Mesothelial cell of epicardium (in vitro differentiated cells): ENCODE results near the gene DDN. TPM values are rescaled to one million over a fixed set of nuclear protein-coding genes. Genes with fewer than 3 reads are reported as not detected.
A peak's percentile ranks its signal among the peaks of the same experiment; 100 is the strongest.

Experiments used
- DNase-seq, 2 experiments: peaks; one replicate each; pipeline ENCODE4 v3.0.0; 2021; ENCODE audit warnings: low spot score in 2 of 2; ENCODE audit not compliant: unreplicated experiment in 2 of 2
- H3K27ac Mint-ChIP-seq: 2 replicates; pipeline ENCODE4 v1.8.0; 2021; ENCODE audit warnings: mixed read lengths
- H3K27me3 Mint-ChIP-seq: 2 replicates; pipeline ENCODE4 v1.8.0; 2021; ENCODE audit warnings: low read depth, mixed read lengths
- H3K36me3 Mint-ChIP-seq: 2 replicates; pipeline ENCODE4 v1.8.0; 2021; ENCODE audit warnings: mixed read lengths
- H3K4me1 Mint-ChIP-seq: 2 replicates; pipeline ENCODE4 v1.8.0; 2021; ENCODE audit warnings: mixed read lengths
- H3K4me3 Mint-ChIP-seq: 2 replicates; pipeline ENCODE4 v1.8.0; 2021; ENCODE audit warnings: mild to moderate bottlenecking, moderate library complexity, mixed read lengths
- H3K9me3 Mint-ChIP-seq: 2 replicates; pipeline ENCODE4 v1.8.0; 2021; ENCODE audit warnings: mixed read lengths
- CTCF ChIP-seq: fragments of 200-600 bp; sonication (generic); IDR thresholded peaks from one replicate; pipeline ENCODE4 v1.5.0; 2021; ENCODE audit warnings: antibody characterized with exemption; ENCODE audit not compliant: unreplicated experiment
- total RNA-seq: library from RNA; stranded (reverse); gene quantifications from 3 replicates; pipeline ENCODE4 v1.2.1, GENCODE V29; 2021

DDN gene
- total RNA-seq, 1 donor from 2014 or later: 0.36 TPM

GRCh38 chr12:48954061-48954460 lies 45.1 kb downstream of the DDN start:
- H3K4me3 Mint-ChIP-seq: no peak overlapping the region
- DNase-seq: no peak
- no peak overlapping the region for H3K27ac Mint-ChIP-seq
- no peak for TF ChIP-seq CTCF
- peaks cover 17% of the 10 kb centered on the region for H3K4me1 Mint-ChIP-seq
- no peaks in the 10 kb centered on the region for H3K9me3 Mint-ChIP-seq
- H3K27me3 Mint-ChIP-seq: no peaks in the 10 kb centered on the region
- peaks cover 5% of the 10 kb centered on the region for H3K36me3 Mint-ChIP-seq

- H3K27ac Mint-ChIP-seq: no peak overlapping the region
- no peaks in the 10 kb centered on the region for H3K27me3 Mint-ChIP-seq
- peaks cover 5% of the 10 kb centered on the region for H3K36me3 Mint-ChIP-seq
- peaks cover 12% of the 10 kb centered on the region for H3K4me1 Mint-ChIP-seq
- H3K9me3 Mint-ChIP-seq: no peaks in the 10 kb centered on the region
- no peak for TF ChIP-seq CTCF
- DNase-seq: no peak
- no peak overlapping the region for H3K4me3 Mint-ChIP-seq
Measured at GRCh38 chr12:48952691-48953090, 46.5 kb downstream of the DDN start.

DNA sequence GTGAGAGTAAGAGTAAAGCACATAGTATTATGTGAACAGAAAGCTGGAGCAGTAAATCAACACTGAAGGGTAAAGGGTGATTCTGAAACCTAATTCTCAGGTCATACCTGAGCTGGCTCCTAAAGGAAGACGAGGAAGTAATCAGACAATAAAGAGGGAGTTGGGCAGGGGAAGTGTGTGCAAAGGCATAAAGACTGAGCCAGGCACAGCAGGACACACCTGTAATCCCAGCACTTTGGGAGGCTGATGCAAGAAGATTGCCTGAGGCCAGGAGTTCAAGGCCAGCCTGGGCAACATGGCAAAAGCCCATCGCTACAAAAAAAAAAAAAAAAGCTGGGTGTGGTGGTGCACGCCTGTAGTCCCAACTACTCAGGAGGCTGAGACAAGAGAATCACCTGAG lies 51.4 kb downstream of the DDN start:
- Mint-ChIP-seq H3K4me1 (no peaks in the 10 kb centered on the region), H3K4me3 (no peak overlapping the region), H3K9me3 (no peaks in the 10 kb centered on the region), H3K27me3 (no peaks in the 10 kb centered on the region), H3K27ac (no peak overlapping the region), H3K36me3 (peaks cover 7% of the 10 kb centered on the region)
- TF ChIP-seq CTCF: no peak
- DNase-seq: no peak

DNA sequence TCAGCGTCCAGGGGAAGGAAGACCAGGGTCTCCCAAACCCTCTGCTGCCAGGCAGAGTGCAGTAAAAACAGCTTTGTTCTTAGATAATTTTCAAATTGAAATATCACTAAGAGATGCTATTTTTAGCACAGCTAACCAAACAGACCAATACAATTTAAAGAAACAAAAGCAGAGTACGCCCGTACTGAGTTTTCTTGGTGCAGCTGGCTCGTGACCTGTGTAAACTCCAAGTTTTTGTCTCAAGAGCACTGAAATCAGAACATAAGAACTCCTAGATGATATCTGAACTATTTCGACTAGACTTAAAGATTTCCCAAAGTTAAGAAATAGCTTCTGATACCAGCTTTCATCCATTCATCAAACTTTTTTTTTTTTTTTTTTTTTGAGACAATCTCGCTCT lies 52.2 kb downstream of the DDN start:
- Mint-ChIP-seq H3K27me3 (no peaks in the 10 kb centered on the region), H3K4me3 (no peak overlapping the region), H3K4me1 (no peaks in the 10 kb centered on the region), H3K36me3 (peaks cover 7% of the 10 kb centered on the region), H3K9me3 (no peaks in the 10 kb centered on the region), H3K27ac (peak overlapping the region; percentile 2)
- no peak for TF ChIP-seq CTCF
- DNase-seq: no peak

- DNase-seq: no peak
- Mint-ChIP-seq H3K27ac (no peak overlapping the region), H3K27me3 (no peaks in the 10 kb centered on the region), H3K4me1 (no peaks in the 10 kb centered on the region), H3K9me3 (no peaks in the 10 kb centered on the region), H3K4me3 (no peak overlapping the region), H3K36me3 (peaks cover 7% of the 10 kb centered on the region)
- no peak for TF ChIP-seq CTCF
Measured at GRCh38 chr12:48946205-48946604, 53.0 kb downstream of the DDN start.

Other genes starting within 250 kb of the DDN start
- 65.4 to 69.2 TPM (median 66.1 TPM) in 3 replicates for gene ADCY6, start 210.3 kb downstream of the DDN start, total RNA-seq
- gene CACNB3, start 180.9 kb downstream of the DDN start, total RNA-seq: 107 to 114 TPM (median 113 TPM) in 3 replicates
- 88.5 to 106 TPM (median 97.9 TPM) in 3 replicates for gene DDX23, start 147.2 kb downstream of the DDN start, total RNA-seq
- 14.9 to 15.8 TPM (median 15.0 TPM) in 3 replicates for gene RND1, start 133.5 kb downstream of the DDN start, total RNA-seq
- 30.5 to 34.7 TPM (median 33.7 TPM) in 3 replicates for gene FKBP11, start 73.9 kb downstream of the DDN start, total RNA-seq
- gene ARF3, start 41.9 kb downstream of the DDN start, total RNA-seq: 123 to 125 TPM (median 125 TPM) in 3 replicates
- 0.77 to 1.2 TPM (median 0.98 TPM) in 3 replicates for gene WNT10B, start 27.6 kb downstream of the DDN start, total RNA-seq
- not detected in 3 replicates for gene WNT1, start 21.1 kb downstream of the DDN start, total RNA-seq
- gene PRKAG1, start 19.4 kb upstream of the DDN start, total RNA-seq: 58.7 to 61.8 TPM (median 59.4 TPM) in 3 replicates
- gene KMT2D, start 61.4 kb upstream of the DDN start, total RNA-seq: 125 to 137 TPM (median 136 TPM) in 3 replicates
- 0.43 to 0.60 TPM (median 0.53 TPM) in 3 replicates for gene RHEBL1, start 70.6 kb upstream of the DDN start, total RNA-seq
- 0.38 to 0.63 TPM (median 0.49 TPM) in 3 replicates for gene DHH, start 95.4 kb upstream of the DDN start, total RNA-seq
- 142 to 160 TPM (median 149 TPM) in 3 replicates for gene LMBR1L, start 111.5 kb upstream of the DDN start, total RNA-seq
- 745 to 765 TPM (median 754 TPM) in 3 replicates for gene TUBA1B, start 132.0 kb upstream of the DDN start, total RNA-seq
- gene TUBA1A, start 189.7 kb upstream of the DDN start, total RNA-seq: 343 to 347 TPM (median 343 TPM) in 3 replicates